Astrocyte of the hippocampus (primary cell): ENCODE measurements around the gene USP35.
"Not testable (repeated sequence)": the region's sequence is repeated elsewhere in the genome, so short reads cannot be mapped to it uniquely, and the experiment has no call there.

Source experiments
- DNase-seq: peaks from one replicate; pipeline ENCODE4 v3.0.0; 2011; ENCODE audit warnings: low read depth, low spot score

USP35 gene

DNA sequence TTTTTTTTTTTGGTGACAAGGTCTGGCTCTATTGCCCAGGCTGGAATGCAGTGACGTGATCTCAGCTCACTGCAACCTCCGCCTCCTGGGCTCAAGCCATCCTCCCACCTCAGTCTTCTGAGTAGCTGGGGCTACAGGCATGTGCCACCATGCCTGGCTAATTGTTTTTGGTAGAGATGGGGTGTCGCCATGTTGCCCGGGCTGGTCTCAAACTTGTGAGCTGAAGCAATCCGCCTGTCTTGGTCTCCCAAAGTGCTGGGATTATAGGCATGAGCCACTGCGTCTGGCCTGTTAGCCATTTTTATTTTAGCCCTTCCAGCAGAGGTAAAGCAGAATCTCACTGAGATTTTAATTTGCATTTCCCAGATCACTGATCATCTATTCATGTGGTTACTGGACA, 44.3 kb downstream of the USP35 start:
- not testable (repeated sequence) for DNase-seq

DNA sequence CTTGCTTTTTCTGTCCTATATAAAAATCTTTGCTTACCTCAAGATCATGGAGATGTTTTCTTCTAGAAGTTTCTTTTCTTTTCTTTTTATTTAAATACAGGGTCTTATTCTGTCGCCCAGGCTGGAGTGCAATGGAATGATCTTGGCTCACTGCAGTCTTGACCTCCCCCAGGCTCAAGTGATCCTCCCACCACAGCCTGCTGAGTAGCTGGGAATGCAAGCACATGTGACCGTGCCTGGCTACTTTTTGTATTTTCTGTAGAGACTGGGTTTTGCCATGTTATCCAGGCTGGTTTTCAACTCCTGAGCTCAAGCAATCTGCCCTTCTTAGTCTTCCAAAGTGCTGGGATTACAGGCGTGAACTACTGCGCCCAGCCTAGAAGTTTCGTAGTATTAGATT, 45.3 kb downstream of the USP35 start:
- DNase-seq, result no peak

DNA sequence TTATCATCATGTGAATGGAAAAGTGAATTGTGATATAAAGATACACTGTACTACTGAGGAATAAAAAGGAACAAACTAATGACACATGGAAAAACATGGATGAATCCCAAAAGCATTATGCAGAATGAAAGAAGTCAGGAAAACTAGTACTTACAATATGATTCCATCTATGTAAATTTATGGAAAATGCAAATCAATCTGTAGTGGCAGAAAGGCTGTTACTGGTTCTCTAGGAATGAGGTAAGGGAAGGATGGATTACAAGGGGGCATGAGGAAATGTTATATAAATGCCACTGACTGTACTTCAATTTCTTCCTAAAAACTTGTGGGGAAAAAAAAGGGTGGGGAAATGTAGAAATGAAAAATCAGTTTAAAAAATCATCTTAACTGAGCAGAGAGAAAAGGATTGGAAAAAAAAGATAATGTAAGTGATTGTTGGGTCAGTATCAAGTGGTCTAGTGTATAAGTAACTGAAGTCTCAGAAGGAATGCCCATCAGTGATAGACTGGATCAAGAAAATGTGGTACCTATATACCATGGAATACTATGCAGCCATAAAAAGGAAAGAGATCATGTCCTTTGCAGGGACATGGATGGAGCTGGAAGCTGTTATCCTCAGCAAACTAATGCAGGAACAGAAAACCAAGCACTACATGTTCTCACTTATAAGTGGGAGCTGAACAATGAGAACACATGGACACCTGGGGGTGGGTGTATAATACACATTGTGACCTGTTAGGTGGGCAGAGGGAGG, 48.8 kb downstream of the USP35 start:
- no peak for DNase-seq

DNA sequence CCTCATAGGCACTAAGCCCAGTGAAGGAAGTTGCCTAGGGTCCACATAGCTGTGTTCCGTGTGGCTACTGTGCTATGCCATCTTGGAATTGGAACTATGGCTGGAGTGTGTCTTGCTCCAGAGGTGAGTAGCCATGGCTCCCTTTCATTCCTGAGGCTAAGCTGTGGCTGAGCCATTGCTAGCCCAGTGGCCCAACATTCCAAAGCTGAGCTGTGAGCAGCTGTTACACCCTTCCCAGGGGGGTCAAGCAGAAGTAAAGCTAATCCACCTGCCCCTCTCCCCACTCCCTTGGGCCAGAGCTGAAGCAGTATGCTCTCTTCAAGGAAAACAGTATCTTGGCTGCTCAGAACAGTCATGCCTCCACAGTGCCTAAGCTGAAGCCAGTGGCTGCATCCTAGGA, 51.1 kb downstream of the USP35 start:
- DNase-seq, result no peak

DNA sequence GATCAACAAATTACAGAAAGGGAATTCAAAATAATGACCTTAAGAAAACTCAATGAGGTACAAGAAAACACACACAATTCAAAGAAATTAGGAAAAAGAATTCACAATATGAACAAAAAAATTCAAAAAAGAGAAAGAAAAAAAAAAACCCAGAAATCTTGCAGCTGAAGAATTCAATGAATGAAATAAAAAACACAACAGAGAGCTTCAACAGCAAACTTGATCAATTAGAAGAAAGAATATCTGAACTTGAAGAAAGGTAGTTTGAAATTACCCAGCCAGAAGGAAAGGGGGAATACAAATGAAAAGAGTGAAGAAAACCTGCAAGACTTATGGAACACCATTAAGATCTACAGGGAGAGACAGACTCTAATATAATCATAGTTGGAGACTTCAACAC, 52.8 kb downstream of the USP35 start:
- DNase-seq, result no peak

DNA sequence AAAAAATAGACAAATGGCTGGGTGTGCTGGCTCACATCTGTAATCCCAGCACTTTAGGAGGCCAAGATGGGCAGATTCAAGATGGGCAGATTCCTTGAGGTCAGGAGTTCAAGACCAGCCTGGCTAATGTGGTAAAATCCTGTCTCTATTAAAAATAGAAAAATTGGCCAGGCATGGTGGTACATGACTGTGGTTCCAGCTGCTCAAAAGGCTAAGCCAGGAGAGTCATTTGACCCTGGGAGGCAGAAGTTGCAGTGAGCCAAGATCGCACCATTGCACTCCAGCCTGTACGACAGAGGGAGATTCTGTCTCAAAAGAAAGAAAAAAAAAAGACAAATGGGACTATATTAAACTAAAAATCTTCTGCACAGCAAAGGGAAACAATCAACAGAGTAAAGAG, 55.4 kb downstream of the USP35 start:
- peak; percentile 43 for DNase-seq

DNA sequence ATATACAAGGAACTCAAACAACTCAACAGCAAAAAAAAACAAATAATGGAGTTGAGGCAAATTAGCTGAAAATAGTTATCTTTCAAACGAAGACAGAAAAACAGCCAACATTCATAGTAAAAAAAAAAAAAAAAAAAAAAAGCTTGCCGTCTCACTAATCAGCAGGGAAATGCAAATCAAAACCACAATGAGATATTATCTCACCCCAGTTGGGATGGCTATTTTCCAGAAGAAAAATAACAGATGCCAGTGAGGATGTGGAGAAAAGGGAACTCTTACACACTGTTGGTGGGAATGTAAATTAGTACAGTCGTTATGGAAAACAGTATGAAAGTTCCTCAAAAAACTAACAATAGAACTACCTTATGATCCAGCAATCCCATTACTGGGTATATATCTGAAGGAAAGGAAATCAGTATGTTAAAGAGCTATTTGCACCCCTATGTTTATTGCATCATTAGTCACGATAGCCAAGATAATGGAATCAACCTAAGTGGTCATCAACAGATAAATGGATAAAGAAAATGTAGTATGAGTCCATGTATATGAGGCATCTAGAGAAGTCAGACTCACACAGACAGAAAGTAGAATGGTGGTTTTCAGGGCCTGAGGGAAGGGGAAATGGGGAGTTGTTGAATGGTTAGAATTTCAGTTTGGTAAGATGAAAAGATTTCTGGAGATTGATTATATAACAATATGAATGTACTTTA, 56.0 kb downstream of the USP35 start:
- peak; percentile 76 for DNase-seq

DNA sequence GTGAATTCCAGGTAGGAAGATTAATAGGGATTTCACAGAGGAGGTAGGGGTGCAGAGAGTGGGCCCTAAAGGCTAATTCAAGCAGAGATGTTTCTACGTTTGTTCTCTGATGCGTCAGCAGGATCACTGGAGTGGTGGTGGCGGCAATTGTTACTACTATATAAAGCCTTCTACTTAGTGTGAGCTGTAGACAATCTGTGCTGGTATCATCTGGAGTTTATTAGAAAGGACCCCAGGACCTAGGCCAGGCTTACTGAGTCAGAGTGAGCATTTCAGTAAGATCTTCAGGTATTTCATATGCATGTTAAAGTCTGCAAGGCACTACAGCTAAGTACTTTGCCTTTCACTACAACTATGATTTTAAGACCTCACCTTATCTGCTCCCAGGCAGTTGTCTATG, 59.5 kb downstream of the USP35 start:
- no peak for DNase-seq

DNA sequence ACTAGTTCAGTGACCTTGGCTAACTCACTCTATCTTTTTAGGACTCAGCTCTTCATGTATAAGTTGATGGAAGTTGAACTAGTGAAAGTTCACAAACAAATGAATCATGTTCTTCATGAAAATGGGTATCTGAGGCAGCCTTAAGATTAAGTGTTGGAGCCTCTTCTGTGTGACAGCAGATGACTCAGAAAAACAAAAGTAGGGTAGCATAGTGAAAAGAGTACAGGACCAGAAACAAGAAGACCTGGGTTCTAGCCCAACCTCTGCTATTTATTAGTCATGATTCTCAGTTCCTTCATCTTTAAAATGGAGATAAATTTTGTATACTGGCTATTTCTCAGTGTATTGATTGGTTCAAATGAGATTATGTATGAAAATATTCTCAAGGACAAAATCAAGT, 60.2 kb downstream of the USP35 start:
- no peak for DNase-seq

DNA sequence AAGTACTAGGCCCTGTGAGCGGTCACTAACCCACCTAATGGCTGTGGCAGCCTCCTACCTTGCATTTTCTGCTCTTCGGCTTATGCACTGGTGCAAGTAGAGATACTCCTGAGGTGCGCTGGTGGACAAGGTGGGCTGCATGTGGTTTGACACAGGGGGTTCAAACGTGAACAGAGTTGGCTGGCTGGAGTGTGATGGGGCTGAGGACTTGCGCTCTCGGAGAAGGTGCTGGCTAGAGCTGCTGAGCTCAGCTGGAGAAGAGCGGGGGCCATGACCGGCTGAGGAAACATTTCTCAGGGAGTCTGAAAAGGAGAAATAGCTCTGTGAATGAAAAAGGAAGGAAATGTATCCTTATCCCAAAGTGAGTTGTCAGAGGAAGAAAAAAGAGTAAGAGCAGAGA, 61.4 kb downstream of the USP35 start:
- no peak for DNase-seq

DNA sequence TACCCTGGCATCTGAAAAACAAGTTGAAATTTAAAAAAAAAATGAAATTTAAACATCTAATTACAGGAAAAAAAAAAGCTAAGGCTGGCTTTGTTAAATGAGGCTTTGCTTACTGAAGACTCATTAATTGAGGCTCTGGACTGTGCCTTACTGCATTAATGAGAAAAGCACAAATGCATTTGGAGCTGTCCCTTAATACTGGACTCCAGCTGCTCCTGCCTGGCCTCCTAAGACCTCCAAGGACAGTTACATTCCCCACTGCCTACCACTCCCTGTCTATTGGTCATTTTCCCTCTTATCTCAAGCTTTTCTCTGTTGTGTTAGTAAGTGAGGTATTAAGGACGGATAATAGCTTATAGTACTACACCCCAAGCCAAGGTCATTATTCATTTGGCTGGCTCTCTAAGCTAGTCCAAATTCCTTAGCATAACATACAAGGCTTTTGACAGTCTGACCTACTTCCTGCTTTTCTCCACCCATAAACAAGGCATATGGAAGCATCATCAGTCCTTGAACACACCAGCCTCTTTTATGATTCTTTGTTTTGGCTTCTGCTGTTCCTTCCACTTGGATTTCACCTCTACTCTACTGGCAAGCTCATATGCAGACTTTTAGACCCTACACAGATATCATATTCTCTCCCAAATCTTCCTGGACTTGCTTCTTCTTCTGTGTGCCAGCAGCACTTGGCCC, 62.5 kb downstream of the USP35 start:
- DNase-seq, result peak; percentile 43

DNA sequence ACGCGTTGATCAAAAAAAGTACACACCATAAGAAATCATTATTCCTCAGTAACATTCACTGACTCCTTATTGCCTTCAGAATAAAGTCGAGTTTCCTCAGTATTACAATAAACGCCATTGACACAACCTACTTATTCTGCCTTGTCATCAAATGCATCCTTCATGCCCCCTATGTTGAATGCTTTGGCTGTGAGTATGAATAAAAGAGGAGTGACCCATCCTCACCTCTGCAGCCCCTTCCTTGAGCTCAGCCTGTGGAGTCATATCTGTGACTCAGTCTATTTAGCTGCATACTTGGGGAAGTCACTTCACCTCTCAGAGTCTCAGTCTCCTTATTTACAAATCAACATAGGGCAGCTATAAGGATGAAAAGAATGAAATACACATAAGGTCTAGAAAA, 65.1 kb downstream of the USP35 start:
- DNase-seq, result peak; percentile 37

DNA sequence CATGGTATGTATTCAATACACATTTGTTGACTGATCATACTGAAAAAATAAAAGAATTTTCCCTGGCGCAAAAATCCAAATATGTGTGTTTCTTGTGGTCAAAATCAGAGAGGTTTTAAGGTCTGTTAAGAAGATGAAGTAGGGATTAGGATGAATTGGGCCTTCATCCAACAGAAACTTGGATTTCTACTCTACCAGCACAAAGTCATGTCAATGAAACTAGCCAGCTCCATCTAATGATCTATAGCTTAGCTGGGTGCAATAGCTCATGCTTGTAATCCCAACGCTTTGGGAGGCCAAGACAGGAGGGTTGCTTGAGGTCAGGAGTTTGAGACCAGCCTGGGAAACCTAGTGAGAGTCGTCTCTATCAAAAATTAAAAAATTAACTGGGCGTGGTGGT, 65.5 kb downstream of the USP35 start:
- no peak for DNase-seq

DNA sequence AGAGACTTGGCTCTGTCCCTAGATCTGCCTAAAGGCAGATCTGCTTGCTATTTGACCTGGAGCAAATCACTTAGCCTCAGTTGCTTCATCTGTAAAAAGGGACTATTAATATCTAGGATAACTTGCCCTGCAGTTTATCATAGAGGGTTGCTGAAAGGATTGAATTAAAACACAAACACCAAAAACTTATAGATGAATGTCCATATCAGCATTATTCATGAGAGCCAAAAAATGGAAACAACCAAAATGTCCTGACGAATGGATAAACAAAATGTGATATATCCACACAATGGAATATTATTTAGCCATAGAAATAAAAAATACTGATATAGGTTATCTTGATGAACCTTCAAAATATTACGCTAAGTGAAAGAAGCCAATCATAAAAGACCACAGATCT, 67.2 kb downstream of the USP35 start:
- no peak for DNase-seq

DNA sequence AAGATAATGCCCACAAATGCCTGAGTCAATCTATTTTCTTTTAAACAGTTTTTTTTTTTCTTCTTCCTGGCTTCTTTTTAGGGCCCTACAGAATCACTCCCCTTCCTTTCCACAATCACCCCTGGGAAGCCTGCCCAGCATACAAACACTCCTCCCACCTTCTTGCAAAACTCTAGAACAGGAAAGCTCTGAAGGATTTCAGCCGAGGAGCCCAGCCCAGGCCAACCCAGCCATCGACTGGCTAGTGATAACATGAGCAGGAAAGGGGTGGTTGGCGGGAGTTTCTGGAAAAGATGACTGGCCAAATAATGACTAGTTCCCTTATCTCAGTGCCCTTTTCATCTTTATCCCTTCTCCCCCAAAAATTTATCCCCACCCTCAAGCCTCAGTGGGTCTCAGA, 68.2 kb downstream of the USP35 start:
- DNase-seq, result peak; percentile 69

DNA sequence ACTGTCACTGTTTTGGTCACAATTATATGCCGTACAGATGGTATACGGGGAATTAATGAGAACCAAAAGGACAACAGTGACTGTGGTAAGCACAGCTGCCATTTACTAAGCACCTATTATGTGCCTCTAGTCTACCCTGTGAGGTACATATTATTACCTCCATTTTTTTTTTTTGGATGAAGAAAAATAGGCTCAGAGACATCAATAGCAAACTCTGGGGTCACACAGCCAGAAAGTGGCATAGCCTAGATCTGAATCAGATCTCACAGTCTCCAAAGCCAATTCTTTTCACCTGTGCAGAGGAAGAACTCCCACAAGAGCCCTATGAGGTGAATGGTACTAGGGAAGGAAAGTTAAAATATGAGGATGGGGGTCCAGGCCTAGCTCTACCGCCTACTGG, 68.9 kb downstream of the USP35 start:
- no peak for DNase-seq

DNA sequence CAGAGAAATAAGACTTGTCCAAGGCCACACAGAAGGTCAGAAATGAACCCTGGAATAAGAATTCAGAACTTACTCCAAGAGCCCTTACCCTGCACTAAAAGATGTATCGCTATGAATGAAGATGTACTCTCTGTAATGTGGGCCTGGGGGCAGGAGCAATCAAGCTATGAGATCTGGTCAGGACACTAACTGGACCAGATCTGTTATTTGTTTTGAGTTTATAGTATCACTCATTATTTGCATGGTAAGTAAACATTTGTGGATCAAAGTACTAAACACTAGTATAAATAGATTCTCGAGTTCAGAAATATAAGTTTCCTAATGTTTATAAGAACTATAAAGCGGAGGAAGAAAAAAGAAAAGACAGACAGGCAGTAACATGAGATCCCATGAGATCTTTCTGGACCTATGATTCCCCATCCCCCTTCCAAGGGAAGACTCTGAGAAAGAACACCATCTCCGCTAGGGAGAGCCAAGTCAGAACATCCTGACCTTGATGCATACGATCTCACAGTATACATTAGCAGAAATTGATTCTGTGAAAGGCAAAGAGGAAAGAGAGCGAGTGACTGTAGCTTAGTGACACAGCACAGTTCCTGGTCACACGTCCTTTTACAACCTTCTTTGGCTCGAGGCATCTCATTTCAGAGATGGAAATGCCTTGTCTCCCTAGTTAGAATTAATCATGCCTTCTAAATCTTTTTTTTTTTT, 71.2 kb downstream of the USP35 start:
- no peak for DNase-seq

DNA sequence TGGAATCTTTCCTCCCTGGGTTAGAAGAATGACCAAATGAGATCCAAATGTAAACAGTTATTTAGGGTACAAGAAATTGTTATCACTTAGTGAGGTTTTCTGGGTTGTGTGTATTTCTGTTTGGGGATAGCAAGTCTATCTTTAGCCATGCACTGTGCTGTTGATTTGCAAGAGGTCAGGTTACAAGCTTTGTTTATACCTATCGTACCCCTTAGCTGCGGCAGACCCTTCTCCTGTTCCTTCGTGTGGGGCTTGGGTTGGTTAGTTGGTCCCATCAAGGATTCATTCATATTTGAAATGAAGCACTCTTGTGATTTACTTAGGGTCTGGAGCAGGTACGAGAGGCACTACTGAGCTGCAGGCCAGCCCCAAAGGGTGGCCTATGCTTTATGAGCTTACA, 72.6 kb downstream of the USP35 start:
- no peak for DNase-seq

DNA sequence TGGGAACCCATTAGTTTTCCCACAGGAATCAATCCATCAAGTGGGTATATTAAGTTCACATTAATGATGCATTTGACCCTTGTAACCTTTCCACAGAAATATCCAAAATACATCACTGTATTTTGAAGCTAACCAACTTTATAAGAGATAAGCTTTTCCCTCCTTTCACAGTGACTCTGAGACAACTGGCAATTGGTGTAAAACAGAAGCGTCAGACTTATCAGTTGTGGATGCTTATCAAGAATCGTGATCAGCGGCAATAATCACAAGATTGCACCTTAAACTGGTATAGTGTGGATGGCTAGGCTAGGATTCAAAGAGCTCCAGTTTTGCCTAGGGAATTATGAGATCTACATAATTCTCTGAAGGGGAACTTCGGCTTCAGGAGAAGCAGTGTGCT, 73.1 kb downstream of the USP35 start:
- DNase-seq, result no peak

DNA sequence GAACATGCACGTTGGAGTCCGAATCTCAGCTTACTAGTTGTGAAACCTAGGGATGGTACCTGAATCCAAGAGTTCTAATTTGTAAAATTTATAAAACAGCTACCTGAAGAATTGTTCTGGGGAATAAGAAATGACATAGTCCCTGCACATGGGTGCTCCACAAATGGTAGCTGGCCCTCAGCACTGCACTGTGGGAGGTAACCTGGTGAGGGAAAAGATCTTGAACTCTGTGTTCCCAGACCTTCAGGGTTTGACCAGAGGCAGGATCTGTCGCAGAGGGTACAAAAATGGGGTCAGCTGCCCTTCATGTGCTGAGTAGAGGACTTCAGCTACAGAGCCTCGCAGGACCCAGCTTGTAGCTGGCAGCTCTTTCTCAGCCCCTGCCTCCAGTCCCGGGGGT, 73.5 kb downstream of the USP35 start:
- no peak for DNase-seq

DNA sequence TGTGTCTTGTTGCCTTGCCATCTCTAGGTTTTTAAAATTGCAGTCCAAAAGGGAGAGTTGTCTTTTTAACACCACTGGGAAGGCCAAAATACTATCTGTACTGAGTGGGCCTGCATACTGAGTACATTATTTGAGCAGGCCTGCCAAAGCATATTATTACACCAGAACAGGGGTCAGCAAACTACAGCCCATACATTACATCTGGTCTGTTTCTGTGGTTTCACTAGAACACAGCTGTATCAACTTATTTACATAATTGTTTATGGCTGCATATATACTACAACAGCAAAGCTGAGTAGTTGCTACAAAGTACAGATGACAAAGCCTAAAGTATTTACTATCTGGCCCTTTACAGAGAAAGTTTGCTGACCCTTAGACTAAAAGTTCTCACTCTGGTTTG, 74.0 kb downstream of the USP35 start:
- no peak for DNase-seq
